Stimulated activated CD4-positive, alpha-beta T cell treated with anti-CD3 and anti-CD28 coated beads, Interleukin-15, amount 100 ng/mL, for 48 hours (primary cell): ENCODE data around the gene FBN3.

ENCODE experiments used
- DNase-seq, 2 donors: peaks; one replicate each; pipeline ENCODE4 v3.0.0-alpha.2; 2020; ENCODE audit warnings: low read depth in 2 of 2

The FBN3 gene

DNA sequence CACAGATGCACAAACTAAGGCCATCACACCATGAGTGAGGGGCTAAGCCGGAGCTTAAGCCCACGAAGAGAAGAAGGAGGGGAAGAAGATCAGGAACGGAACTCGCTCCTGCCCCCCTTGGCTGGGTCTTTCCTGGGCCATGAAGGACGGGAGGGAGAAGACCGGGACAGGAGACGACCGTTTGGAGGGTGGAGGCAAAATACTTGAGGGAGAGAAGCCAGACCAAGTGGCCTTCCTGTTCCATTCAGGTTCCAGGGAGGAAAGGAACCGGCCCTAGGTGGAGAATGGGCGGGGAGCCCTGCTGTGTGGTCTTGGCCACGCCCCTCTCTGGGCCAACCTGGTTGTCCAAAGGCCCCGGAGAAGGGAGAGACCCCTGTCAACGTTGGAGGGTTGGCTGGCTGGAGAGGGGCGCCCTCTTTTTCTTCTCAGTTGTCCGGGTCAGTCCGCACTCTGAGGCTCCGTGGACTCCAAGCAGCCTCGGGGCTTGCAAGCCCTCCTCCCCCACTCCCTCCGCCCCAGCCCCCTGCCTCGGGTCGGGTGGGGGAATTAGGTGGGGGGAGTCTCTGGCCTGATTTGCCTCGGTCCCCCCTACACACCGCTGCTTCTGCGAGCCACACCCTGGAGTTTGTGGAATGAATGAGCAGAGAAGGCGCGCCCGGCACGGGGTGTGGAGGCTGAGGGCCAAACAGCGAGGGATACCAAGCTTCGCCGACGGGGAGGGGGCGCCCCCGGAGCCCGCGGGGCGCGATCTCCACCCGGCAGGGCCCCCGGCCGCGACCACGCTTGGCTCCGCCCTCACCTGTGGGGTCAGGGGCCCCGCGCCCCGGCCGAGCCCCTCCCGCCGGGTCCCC lies 757 bp downstream of the FBN3 start:
- DNase-seq, result no peak

DNA sequence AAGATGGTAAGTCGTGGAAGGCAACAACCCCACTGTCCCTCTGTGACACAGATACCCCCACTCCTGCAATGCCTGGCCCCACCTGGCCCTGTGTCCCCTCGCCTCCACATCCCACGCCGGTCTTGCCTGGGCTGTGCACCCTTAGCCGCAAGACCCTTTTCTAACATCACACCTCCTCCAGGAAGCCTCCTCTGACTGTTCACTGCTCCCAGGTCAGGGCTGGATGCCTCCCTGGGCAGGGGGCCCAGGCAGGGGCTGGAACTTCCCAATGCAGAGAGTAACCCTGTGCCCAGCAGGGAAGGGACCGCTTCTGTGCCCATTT lies 1.3 kb downstream of the FBN3 start:
- DNase-seq, result no peak

GRCh38 chr19:8147582-8147978 lies 1.8 kb downstream of the FBN3 start:
- no peak for DNase-seq

DNA sequence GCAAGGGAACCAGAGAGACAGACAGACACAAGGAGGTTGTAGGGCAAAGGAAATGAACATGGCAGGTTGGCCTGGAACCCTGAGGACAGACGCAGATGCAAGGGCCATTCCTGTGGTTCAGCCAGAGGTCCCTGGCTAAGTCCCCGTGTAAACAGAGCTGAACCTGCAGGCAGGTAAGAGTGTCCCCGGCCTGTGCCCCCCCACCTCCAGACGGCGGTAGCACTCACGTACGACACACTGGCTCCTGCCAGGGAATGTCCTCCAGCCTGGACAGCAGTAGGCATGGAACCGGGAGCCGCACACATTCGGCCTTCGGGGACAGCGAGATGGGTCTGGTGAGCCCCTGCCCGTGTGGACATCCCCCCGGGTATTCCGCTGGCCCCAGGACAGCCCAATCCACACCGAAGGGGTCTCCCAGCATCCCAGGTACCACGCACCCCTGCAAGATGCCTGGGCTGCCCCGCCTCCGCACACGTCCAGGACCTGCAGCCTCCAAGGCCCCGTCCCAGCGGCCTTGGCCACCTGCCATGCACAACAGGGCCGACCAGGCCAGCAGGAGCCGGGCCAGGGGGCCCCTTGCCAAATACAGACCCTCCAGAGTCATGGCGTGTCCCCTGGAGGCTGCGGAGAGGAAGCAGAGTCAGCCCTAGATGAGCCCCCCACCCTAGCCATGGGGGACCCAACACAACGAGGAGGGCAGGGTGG lies 2.4 kb downstream of the FBN3 start:
- no peak for DNase-seq

DNA sequence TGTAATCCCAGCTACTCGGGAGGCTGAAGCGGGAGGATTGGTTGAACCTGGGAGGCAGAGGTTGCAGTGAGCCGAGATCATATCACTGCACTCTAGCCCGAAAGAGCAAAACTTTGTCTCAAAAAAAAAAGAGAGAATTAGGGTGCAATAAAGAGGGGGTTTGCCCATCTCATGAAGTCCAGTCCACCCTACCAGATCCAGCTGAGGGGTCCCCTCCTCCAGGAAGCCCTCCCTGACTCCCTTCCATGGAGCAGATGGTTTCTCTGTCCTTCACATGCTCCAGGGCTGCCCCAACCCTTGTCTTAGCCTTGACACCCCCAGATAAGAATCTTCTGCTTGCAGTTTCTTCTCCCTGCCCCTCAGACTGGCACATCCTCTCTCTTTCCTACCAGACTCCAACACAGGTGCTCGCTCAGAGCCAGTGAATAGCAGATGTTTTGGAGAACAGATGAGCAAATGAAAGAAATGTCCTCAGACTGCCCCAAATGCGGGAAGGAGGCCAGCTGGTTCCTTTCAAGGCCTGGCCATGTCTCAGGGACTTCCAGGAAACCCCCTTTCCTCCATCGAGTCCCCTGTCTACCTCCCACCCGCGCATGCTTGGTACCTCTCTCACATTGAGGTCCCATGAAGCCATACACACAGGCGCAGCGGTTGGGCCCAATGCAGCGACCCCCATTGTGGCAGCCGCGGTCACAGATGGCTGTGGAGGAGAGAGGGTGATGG lies 5.0 kb downstream of the FBN3 start:
- no peak for DNase-seq

- no peak for DNase-seq
These were observed 6.4 kb downstream of the FBN3 start for GRCh38 chr19:8143041-8143440.

DNA sequence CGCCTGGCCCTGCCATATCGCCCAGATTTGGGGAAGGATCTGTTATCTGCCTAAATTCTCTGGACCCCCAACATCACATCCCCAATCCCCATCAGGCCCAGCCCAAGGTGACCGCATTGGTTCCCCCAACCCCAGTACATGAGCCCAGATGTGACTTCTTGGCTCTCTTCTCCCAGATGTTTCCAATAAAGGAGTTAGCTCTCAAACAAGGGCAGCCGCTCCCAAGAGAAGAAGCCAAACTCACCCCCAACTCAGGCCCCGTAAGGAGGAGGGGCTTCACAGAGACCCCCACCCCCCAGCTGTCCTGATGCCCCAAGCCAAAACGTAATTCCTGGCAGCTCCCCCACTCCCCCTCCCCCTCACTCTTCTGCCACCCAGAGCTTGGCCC lies 6.9 kb downstream of the FBN3 start:
- no peak for DNase-seq

DNA sequence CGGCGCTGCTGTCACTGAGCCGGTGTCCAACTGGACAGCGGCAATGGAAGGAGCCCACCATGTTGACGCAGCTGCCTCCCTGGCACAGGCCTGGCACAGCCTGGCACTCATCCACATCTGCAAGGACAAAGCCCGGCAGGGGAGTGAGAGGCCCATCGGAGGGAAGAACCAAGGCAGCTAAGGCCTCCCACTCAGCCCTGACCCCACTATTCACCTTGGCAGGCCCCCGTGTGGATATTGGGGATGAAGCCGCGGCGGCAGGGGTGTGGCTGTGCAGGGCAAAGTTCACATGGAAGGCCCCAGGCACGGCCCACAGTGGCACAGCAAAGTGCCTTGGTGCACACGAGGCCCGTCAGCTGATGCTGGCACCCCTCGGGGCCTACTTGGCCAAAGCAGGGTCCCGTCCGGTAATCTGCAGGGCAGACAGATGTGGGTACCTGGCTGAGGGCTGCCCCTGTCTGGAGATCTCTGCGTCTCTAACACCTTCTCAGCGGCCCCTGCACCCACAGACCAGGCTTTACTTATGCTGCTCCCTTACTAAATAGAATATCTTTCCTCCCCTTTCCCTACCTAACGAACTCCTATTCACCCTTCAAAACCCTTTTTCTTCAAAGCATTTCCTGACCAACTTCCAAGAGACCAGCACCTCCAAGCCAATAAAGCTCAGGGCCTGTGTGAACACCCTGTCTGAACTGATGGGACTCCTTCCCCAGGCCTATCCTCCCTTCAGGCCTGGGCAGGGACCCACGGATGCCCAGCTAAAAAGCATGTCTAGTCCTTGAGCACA lies 7.5 kb downstream of the FBN3 start:
- DNase-seq, result no peak

DNA sequence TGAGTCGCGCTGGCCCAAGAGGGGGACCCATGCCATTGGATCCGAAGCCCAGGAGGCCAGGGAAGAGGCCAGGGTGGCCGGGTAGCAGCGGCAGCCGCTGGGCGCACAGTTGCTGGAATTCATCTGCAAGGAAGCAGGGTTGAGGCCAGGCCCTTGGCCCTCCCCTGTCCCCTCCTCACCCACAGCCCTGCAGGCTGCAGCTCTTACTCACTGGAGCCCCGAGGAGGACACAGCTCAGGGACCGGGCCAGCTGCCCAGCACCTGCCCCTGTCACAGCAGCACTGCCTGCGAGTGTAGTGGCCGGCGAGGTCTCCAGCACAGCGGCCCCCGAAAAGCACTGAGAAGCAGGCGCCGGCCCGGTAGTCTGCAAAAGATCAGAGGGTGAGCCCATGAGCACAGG lies 11.2 kb downstream of the FBN3 start:
- DNase-seq, result no peak

- no peak for DNase-seq
These were observed 12.0 kb downstream of the FBN3 start for GRCh38 chr19:8137425-8137824.

DNA sequence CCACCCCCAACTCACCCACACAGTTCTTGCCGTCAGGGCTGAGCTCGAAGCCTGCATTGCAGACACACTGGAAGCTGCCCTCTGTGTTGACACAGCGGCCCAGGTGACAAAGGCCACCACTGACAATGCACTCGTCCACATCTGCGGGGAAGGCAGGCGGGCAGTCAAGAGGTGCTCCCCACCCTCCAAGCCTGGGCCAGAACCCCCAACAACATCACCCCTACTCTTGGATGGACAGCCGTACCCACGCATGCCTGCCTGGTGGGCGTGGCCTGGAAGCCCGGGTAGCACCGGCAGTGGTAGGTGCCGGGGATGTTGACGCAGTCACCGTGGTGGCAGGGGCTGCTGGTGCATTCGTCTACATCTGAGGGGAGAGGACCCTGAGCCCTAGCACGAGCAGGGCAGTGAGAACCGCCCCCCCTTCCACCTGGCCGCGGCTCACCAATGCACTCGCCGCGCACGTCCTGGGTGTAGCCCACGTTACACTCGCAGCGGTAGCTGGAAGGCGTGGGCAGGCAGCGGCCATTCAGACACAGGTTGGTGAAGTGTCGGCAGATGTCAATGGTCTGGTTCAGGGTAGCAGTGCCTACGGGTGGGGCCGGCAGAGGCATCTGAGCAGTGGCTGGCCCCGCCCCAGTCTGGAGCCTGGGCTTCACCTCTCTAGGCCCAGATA lies 13.3 kb downstream of the FBN3 start:
- DNase-seq, result no peak

GRCh38 chr19:8132858-8133458 lies 16.4 kb downstream of the FBN3 start:
- DNase-seq, result no peak

DNA sequence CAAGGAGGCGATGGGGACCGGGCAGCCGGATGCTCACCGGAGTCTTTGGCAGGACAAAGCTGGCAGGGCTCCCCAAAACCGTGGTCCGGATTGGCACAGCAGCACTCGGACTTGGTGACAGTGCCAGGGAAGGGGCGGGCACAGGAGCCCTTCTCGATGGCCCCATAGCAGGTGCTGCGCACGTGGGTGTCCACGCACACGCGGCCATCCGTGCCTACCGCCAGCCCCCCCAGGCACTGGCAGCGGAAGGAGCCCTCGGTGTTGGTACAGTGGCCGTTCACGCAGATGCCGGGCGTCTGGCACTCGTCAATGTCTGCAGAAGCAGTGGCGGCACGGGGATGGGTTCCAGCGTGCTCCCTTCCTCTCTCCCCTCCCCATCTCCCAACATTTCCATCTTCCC lies 17.9 kb downstream of the FBN3 start:
- no peak for DNase-seq

GRCh38 chr19:8129061-8129618 lies 20.3 kb downstream of the FBN3 start:
- no peak for DNase-seq

GRCh38 chr19:8128551-8128950 lies 20.8 kb downstream of the FBN3 start:
- DNase-seq, result no peak

DNA sequence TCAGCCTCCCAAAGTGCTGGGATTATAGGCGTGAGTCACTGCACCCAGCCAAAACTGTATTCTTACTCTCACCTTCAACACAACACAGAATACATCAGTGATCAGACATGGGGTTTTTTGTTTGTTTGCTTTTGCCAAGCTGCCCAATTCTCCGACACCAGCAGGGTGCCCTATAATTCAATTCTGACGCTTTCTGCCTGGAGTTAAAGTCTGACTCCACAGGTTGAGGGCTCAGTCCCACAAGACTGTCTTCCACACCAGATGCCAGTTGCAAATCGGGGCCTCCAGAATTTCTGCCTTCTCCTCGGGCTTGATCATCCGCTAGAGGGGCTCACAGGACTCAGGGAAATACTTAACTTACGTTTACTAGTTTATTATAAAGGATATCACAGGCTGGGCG lies 22.1 kb downstream of the FBN3 start:
- no peak for DNase-seq

DNA sequence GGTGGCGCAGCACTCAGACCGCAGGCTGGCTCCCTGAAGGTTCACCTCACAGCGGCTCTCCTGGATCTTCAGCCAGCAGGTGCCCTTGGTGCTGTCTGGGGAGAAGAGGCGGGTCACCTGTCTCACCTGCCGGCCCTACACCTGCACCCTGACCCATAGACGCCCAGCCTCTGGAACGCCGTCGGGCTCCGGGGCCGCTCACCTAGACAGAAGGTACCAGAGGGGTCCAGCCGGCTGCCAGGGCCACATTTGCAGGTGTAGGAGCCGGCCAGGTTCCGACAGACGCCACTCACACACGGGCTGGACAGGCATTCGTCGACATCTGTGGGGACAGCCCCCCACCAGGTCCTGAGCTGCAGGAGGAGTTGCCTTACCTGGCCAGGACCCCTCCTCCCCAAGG lies 22.9 kb downstream of the FBN3 start:
- no peak for DNase-seq

DNA sequence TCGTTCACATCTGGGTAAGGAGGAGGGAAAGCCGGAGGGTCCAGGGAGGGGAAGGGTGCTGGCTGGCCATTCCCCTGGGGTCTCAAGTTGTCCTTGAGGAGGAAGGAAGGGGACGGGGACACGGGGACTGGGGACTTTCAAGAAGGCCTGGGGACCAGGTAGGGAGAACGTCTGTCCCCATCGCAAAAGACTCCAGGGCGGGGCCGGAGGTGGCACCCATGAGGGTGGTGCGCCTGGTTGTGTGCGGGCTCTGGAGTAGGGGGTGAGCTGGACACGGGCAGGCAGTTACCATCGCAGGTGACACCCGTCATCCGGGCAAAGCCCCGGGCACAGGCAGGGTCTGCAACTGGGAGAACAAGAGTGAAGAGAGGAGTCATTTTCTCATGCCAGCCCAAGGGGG lies 23.4 kb downstream of the FBN3 start:
- no peak for DNase-seq

GRCh38 chr19:8123683-8124082 lies 25.7 kb downstream of the FBN3 start:
- DNase-seq, result no peak

- DNase-seq, result no peak
These were observed 28.5 kb downstream of the FBN3 start for GRCh38 chr19:8120636-8121480.
